KMS-11 (cell line): Measurements from ENCODE around the gene LRRC56.

Experiments used
- H2AFZ ChIP-seq: fragments of 200-600 bp; sonication (generic); 2 replicates; pipeline ENCODE4 v1.6.1; 2016; ENCODE audit warnings: antibody characterized with exemption, mixed run types, low read depth
- H3K27ac ChIP-seq: fragments of 200-600 bp; sonication (generic); 2 replicates; pipeline ENCODE4 v1.6.1; 2016; ENCODE audit warnings: mild to moderate bottlenecking, mixed run types
- H3K27me3 ChIP-seq: fragments of 200-600 bp; sonication (generic); 2 replicates; pipeline ENCODE4 v1.6.1; 2017; ENCODE audit warnings: mild to moderate bottlenecking, low read depth, mixed run types, moderate library complexity; ENCODE audit not compliant: insufficient read depth
- H3K36me3 ChIP-seq: fragments of 200-600 bp; sonication (generic); 2 replicates; pipeline ENCODE4 v1.6.1; 2017; ENCODE audit warnings: mild to moderate bottlenecking, mixed run types; ENCODE audit not compliant: insufficient read depth
- H3K4me1 ChIP-seq: fragments of 200-600 bp; sonication (generic); 2 replicates; pipeline ENCODE4 v1.6.1; 2016; ENCODE audit warnings: mild to moderate bottlenecking, low read depth, mixed run types; ENCODE audit not compliant: poor library complexity, severe bottlenecking
- H3K4me2 ChIP-seq: fragments of 200-600 bp; sonication (generic); 2 replicates; pipeline ENCODE4 v1.7.0; 2016; ENCODE audit warnings: mild to moderate bottlenecking, mixed run types
- H3K4me3 ChIP-seq: fragments of 200-600 bp; sonication (generic); IDR thresholded peaks from 2 replicates; pipeline ENCODE4 v1.6.1; 2017; ENCODE audit warnings: low read depth, low read length, mixed read lengths; ENCODE audit not compliant: insufficient read depth
- H3K79me2 ChIP-seq: fragments of 200-600 bp; sonication (generic); 2 replicates; pipeline ENCODE4 v1.6.1; 2016; ENCODE audit warnings: low read depth, mixed run types; ENCODE audit not compliant: insufficient read depth
- H3K9ac ChIP-seq: fragments of 200-600 bp; sonication (generic); 2 replicates; pipeline ENCODE4 v1.6.1; 2016; ENCODE audit warnings: mild to moderate bottlenecking, mixed run types
- H4K20me1 ChIP-seq: fragments of 200-600 bp; sonication (generic); 2 replicates; pipeline ENCODE4 v1.6.1; 2016; ENCODE audit warnings: mild to moderate bottlenecking, mixed run types; ENCODE audit not compliant: insufficient read depth
- TF ChIP-seq, protein P1 (sequence below): fragments of 200-600 bp; sonication (generic); conservative IDR thresholded peaks from 2 replicates; pipeline ENCODE4 v1.6.1; 2017; ENCODE audit warnings: low read depth, mild to moderate bottlenecking, antibody characterized with exemption, low read length, moderate library complexity, mixed read lengths

The LRRC56 gene

DNA sequence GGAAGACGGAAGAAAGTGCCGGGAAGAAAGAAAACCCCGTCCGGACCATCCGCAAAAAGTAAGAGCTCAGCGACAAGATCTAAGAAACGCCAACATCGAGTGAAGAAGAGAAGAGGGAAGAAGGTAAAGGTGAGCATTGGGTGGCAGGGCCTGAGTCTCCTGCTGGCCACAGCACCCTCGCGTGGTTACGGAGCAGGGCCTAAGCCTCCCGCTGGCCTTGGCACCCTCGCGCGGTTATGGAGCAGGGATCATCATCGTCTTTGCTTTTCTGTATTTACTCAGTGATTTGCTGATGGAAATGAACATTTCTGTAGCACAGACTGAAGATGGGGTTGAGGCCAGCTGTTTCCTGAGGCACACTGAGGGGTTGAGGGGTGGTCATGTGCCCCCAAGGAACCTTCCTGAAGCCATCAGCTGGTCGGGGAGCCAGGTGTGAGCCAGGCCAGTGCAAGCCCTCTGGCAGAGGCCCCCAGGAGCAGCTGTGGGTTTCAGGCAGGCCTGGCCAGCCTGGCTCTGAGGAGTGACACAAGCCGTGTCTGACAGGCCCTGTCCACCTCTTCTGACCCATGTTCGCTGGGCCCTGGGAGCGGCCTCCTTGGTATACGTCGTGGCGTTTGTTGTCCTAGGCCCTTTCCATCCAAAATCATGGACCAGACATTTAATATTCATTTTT lies 64.4 kb downstream of the LRRC56 start:
- H3K4me2 ChIP-seq = no peak overlapping the region
- no peak overlapping the region for H2AFZ ChIP-seq
- peaks cover 2% of the 10 kb centered on the region for H3K4me1 ChIP-seq
- no peaks in the 10 kb centered on the region for H3K79me2 ChIP-seq
- H4K20me1 ChIP-seq = no peaks in the 10 kb centered on the region
- no peak overlapping the region for H3K9ac ChIP-seq
- H3K36me3 ChIP-seq = no peaks in the 10 kb centered on the region
- no peak overlapping the region for H3K4me3 ChIP-seq
- TF ChIP-seq, protein P1, sequence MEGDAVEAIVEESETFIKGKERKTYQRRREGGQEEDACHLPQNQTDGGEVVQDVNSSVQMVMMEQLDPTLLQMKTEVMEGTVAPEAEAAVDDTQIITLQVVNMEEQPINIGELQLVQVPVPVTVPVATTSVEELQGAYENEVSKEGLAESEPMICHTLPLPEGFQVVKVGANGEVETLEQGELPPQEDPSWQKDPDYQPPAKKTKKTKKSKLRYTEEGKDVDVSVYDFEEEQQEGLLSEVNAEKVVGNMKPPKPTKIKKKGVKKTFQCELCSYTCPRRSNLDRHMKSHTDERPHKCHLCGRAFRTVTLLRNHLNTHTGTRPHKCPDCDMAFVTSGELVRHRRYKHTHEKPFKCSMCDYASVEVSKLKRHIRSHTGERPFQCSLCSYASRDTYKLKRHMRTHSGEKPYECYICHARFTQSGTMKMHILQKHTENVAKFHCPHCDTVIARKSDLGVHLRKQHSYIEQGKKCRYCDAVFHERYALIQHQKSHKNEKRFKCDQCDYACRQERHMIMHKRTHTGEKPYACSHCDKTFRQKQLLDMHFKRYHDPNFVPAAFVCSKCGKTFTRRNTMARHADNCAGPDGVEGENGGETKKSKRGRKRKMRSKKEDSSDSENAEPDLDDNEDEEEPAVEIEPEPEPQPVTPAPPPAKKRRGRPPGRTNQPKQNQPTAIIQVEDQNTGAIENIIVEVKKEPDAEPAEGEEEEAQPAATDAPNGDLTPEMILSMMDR = no peak
- H3K27ac ChIP-seq = no peak overlapping the region
- H3K27me3 ChIP-seq = no peaks in the 10 kb centered on the region

DNA sequence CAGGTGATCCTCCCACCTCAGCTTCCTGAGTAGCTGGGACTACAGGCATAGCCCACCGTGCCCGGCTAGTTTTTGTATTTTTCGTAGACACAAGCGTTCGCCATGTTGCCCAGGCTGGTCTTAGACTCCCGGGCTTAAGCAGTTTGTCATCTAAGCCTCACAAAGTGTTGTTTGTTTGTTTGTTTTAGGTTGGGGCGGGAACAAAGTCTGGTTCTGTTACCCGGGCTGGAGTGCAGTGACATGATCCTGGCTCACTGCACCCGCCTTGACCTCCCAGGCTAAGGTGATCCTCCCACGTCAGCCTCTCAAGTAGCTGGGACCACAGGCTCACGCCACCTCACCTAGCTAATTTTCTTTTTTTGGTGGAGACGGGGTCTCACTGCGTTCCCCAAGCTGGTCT lies 65.8 kb downstream of the LRRC56 start:
- Histone ChIP-seq H3K4me3 (no peak overlapping the region), H3K36me3 (no peaks in the 10 kb centered on the region; the same call in 1 of the 2 replicates), H3K4me1 (no peaks in the 10 kb centered on the region), H3K27me3 (no peaks in the 10 kb centered on the region), H3K9ac (no peak overlapping the region), H3K27ac (no peak overlapping the region), H3K4me2 (no peak overlapping the region), H3K79me2 (no peaks in the 10 kb centered on the region), H2AFZ (no peak overlapping the region), H4K20me1 (no peaks in the 10 kb centered on the region)
- TF ChIP-seq, protein P1 = no peak
